Measurements from ENCODE around the gene GALNT9.

DNA sequence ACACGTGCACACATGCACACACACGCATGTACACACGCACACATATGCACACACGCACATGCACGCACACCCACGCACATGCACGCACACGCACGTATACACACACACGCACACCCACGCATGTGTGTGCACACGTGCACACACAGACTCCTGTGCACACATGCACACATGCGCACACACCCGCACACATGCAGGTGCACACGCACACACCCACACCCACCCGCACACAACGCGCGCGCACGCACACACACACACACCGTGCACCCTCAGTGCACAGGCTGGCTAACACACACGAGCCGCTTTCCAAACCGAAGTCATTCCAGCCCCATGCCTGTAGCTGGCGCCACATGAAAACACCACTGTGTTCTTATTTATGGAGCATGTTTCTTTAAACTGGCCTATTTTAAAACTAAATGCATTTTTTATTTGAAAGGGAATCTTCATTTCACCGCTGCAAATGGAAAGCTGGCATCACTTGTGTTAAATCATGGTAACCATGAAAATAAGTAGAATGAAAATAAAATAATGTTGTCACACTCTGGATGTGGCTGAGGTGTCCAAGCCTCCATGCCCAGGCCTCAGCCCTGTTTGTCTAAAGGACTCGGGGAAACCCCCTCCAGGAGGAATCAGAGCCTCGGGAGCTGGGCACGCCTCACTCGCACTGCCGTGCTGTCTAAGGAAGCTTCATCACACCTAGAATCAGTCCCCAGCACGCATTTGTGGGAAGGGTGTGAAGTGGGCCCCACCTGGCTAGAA lies 45.1 kb downstream of the GALNT9 start:
- TF ChIP-seq CTCF (IDR thresholded peaks at IDR 0.05; ENCODE audit: poor library complexity) (peak; percentile 48), EZH2 (IDR thresholded peaks at IDR 0.05; ENCODE audit: borderline replicate concordance) (no peak)

Measured in hepatocyte (in vitro differentiated cells).